ENCODE data around the gene GFM1.

The GFM1 gene

DNA sequence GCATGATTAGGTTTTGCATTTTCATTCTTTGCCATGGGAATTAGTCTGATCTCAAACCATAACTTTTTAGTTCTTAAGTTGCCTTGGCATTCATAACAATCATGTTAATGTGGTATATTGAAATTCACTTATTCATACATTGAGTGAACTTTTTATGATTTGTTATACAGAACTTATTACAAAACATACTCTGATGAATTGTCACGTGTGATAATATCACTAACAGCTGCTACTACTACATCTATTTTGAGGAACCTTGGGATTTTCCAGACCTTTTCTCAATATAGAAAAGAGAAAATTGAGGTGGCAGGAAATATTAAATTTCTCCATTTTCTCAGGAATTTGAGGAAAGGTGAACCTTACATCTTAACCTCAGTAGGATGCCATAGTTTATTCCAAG is 18.9 kb downstream of the GFM1 start:
- Histone ChIP-seq H3K9me3 (ENCODE audit: insufficient read depth, low read length) (no peaks in the 10 kb centered on the region), H2AFZ (ENCODE audit: low read depth, low read length, severe bottlenecking) (no peak overlapping the region), H3K4me3 (ENCODE audit: insufficient read depth, low read length, poor library complexity, severe bottlenecking) (no peak overlapping the region), H3K4me2 (ENCODE audit: low read depth, low read length, poor library complexity, severe bottlenecking) (no peak overlapping the region), H3K27ac (ENCODE audit: low read depth, low read length) (no peak overlapping the region), H3K9me2 (replicated peaks; ENCODE audit: insufficient read depth, low read length) (no peaks in the 10 kb centered on the region), H4K20me1 (ENCODE audit: low read depth, low read length) (no peaks in the 10 kb centered on the region), H3K27me3 (ENCODE audit: low read length) (no peaks in the 10 kb centered on the region), H3F3A (ENCODE audit: insufficient read depth) (no peaks in the 10 kb centered on the region; the same call in none of the 2 replicates), H3K36me3 (ENCODE audit: low read length) (peaks cover 35% of the 10 kb centered on the region; the same call in 1 of the 2 replicates), H3K79me2 (ENCODE audit: insufficient read depth, low read length) (no peaks in the 10 kb centered on the region), H3K9ac (ENCODE audit: low read length) (no peak overlapping the region)
- TF ChIP-seq CTCF (IDR thresholded peaks at IDR 0.05; ENCODE audit: insufficient read depth, low read length, poor library complexity, severe bottlenecking) (no peak), EZH2phosphoT487 (conservative IDR thresholded peaks at IDR 0.05; ENCODE audit: low read length) (no peak)

DNA sequence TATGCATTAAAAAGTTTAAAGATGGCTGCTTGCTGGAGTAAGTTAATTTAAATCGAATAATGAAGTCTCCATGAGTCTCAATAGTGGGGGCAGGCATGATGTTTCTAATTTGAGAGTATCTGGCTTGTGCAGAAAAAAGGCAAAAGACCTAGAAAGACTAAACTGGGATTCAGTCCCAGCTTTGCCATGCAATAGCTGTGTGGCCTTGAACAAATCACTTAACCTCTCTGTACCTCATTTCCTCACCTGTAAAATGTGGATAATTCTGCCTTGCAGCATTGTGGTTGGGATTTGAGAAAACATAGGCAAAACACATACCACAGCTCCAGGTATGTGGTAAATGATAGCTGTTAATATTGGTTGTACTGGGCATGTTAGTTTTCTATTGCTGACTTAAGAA is 19.5 kb downstream of the GFM1 start:
- Histone ChIP-seq H2AFZ (ENCODE audit: low read depth, low read length, severe bottlenecking) (no peak overlapping the region), H3F3A (ENCODE audit: insufficient read depth) (no peaks in the 10 kb centered on the region; the same call in none of the 2 replicates), H3K79me2 (ENCODE audit: insufficient read depth, low read length) (no peaks in the 10 kb centered on the region), H3K4me2 (ENCODE audit: low read depth, low read length, poor library complexity, severe bottlenecking) (no peak overlapping the region), H3K27me3 (ENCODE audit: low read length) (no peaks in the 10 kb centered on the region), H3K9ac (ENCODE audit: low read length) (no peak overlapping the region), H3K36me3 (ENCODE audit: low read length) (peaks cover 38% of the 10 kb centered on the region; the same call in 1 of the 2 replicates), H3K4me3 (ENCODE audit: insufficient read depth, low read length, poor library complexity, severe bottlenecking) (no peak overlapping the region), H3K9me2 (replicated peaks; ENCODE audit: insufficient read depth, low read length) (no peaks in the 10 kb centered on the region), H3K27ac (ENCODE audit: low read depth, low read length) (no peak overlapping the region), H3K9me3 (ENCODE audit: insufficient read depth, low read length) (no peaks in the 10 kb centered on the region), H4K20me1 (ENCODE audit: low read depth, low read length) (no peaks in the 10 kb centered on the region)
- no peak for TF ChIP-seq CTCF (IDR thresholded peaks at IDR 0.05; ENCODE audit: insufficient read depth, low read length, poor library complexity, severe bottlenecking)
- TF ChIP-seq EZH2phosphoT487 (conservative IDR thresholded peaks at IDR 0.05; ENCODE audit: low read length), result no peak

- no peaks in the 10 kb centered on the region for H4K20me1 ChIP-seq (ENCODE audit: low read depth, low read length)
- no peaks in the 10 kb centered on the region; the same call in none of the 2 replicates for H3F3A ChIP-seq (ENCODE audit: insufficient read depth)
- H2AFZ ChIP-seq (ENCODE audit: low read depth, low read length, severe bottlenecking), result no peak overlapping the region
- no peaks in the 10 kb centered on the region for H3K27me3 ChIP-seq (ENCODE audit: low read length)
- no peak for TF ChIP-seq EZH2phosphoT487 (conservative IDR thresholded peaks at IDR 0.05; ENCODE audit: low read length)
- no peak for TF ChIP-seq CTCF (IDR thresholded peaks at IDR 0.05; ENCODE audit: insufficient read depth, low read length, poor library complexity, severe bottlenecking)
- H3K79me2 ChIP-seq (ENCODE audit: insufficient read depth, low read length), result peaks cover 9% of the 10 kb centered on the region; the same call in 1 of the 2 replicates
- H3K36me3 ChIP-seq (ENCODE audit: low read length), result peaks cover 48% of the 10 kb centered on the region; the same call in 1 of the 2 replicates
- no peak overlapping the region for H3K4me2 ChIP-seq (ENCODE audit: low read depth, low read length, poor library complexity, severe bottlenecking)
- H3K9ac ChIP-seq (ENCODE audit: low read length), result no peak overlapping the region
- H3K4me3 ChIP-seq (ENCODE audit: insufficient read depth, low read length, poor library complexity, severe bottlenecking), result no peak overlapping the region
- H3K27ac ChIP-seq (ENCODE audit: low read depth, low read length), result no peak overlapping the region
- no peaks in the 10 kb centered on the region for H3K9me3 ChIP-seq (ENCODE audit: insufficient read depth, low read length)
- H3K9me2 ChIP-seq (replicated peaks; ENCODE audit: insufficient read depth, low read length), result no peaks in the 10 kb centered on the region
Observed at GRCh38 chr3:158666416-158666815, 22.1 kb downstream of the GFM1 start.
